Breast epithelium (tissue), 4 donors: ENCODE data around the gene BRCA2. TPM values are rescaled to one million over a fixed set of nuclear protein-coding genes. Genes with fewer than 3 reads are reported as not detected.

Experiments used
- DNase-seq, 2 donors: peaks; one replicate each; pipeline ENCODE4 v3.0.0-alpha.2; 2019; ENCODE audit warnings: low spot score in 2 of 2
- H3K27ac ChIP-seq, 2 donors: fragments of 200-600 bp; sonication (generic) in 1 of 2; one replicate each; pipeline ENCODE4 v1.5.1; 2016 to 2019; ENCODE audit warnings: mild to moderate bottlenecking in 1 of 2
- H3K27me3 ChIP-seq, 2 donors: fragments of 200-600 bp; sonication (generic) in 1 of 2; one replicate each; pipeline versions ENCODE4 v1.5.1 to v1.6.0; 2017 to 2019; ENCODE audit warnings: control low read depth in 1 of 2, mild to moderate bottlenecking in 1 of 2
- H3K36me3 ChIP-seq: fragments of 200-600 bp; one replicate; pipeline ENCODE4 v1.5.1; 2019
- H3K4me1 ChIP-seq, 2 donors: fragments of 200-600 bp; sonication (generic); one replicate each; pipeline ENCODE4 v1.5.1; 2016 to 2019; ENCODE audit warnings: control low read depth in 1 of 2
- H3K4me3 ChIP-seq, 3 donors: fragments of 200-600 bp; sonication (generic); 1 replicate in 2 of 3; 2 replicates in 1 of 3; pipeline ENCODE4 v1.5.1; 2016 to 2019; ENCODE audit warnings: mild to moderate bottlenecking in 3 of 3, moderate library complexity in 2 of 3
- H3K9me3 ChIP-seq, 2 donors: fragments of 200-600 bp; sonication (generic) in 1 of 2; one replicate each; pipeline ENCODE4 v1.5.1; 2016 to 2019; ENCODE audit warnings: control low read depth in 1 of 2
- CTCF ChIP-seq, 3 donors: fragments of 450-650 bp; IDR thresholded peaks; one replicate each; pipeline ENCODE4 v1.5.1; 2016 to 2017; ENCODE audit warnings: antibody characterized with exemption in 3 of 3, mild to moderate bottlenecking in 3 of 3, moderate library complexity in 3 of 3
- POLR2A ChIP-seq: fragments of 450-650 bp; IDR thresholded peaks from one replicate; pipeline ENCODE4 v1.6.1; 2016; ENCODE audit warnings: antibody characterized with exemption, mild to moderate bottlenecking, moderate library complexity
- POLR2AphosphoS5 ChIP-seq, 3 donors: sonication (generic); formaldehyde crosslinking; IDR thresholded peaks; one replicate each; pipeline ENCODE4 v1.6.1; 2017; ENCODE audit warnings: antibody characterized with exemption in 3 of 3
- intact Hi-C: fragments of 100-400 bp; cut with DNase I; formaldehyde crosslinking; loops from one replicate; pipeline ENCODE4 v1.15.1; 2023; ENCODE audit warnings: low total_unique reads
- total RNA-seq, 3 donors: library from RNA; depleted of rRNA; stranded (reverse); fragments of >200 nt; gene quantifications; one replicate each; pipeline ENCODE4 v1.1.0, GENCODE V29; 2016

BRCA2 gene
- total RNA-seq, 3 donors from 2014 or later: 0.98 to 3.5 (median 1.3) TPM

GRCh38 chr13:32362574-32362973 lies 47.3 kb downstream of the BRCA2 start:
- intact Hi-C loops: no loop called here
- TF ChIP-seq POLR2A (no peak), CTCF (IDR thresholded peaks at IDR 0.05) (no peak), POLR2AphosphoS5 (IDR thresholded peaks at IDR 0.05) (no peak)
- H3K27me3 ChIP-seq: no peaks in the 10 kb centered on the region
- no peak overlapping the region for H3K27ac ChIP-seq
- H3K4me1 ChIP-seq: no peaks in the 10 kb centered on the region
- H3K9me3 ChIP-seq: no peaks in the 10 kb centered on the region
- no peaks in the 10 kb centered on the region for H3K36me3 ChIP-seq
- no peak for DNase-seq
- no peak overlapping the region for H3K4me3 ChIP-seq

- Histone ChIP-seq H3K36me3 (no peaks in the 10 kb centered on the region), H3K4me1 (no peaks in the 10 kb centered on the region), H3K4me3 (no peak overlapping the region), H3K27me3 (no peaks in the 10 kb centered on the region), H3K27ac (no peak overlapping the region), H3K9me3 (no peaks in the 10 kb centered on the region)
- intact Hi-C loops: no loop called here
- TF ChIP-seq POLR2A: no peak
- no peak for TF ChIP-seq POLR2AphosphoS5 (IDR thresholded peaks at IDR 0.05)
- no peak for TF ChIP-seq CTCF (IDR thresholded peaks at IDR 0.05)
- DNase-seq: no peak
Measured at GRCh38 chr13:32370805-32371204, 55.5 kb downstream of the BRCA2 start.

- TF ChIP-seq POLR2AphosphoS5 (IDR thresholded peaks at IDR 0.05) (no peak), POLR2A (no peak), CTCF (IDR thresholded peaks at IDR 0.05) (no peak)
- Histone ChIP-seq H3K4me1 (no peaks in the 10 kb centered on the region), H3K27ac (no peak overlapping the region), H3K9me3 (no peaks in the 10 kb centered on the region), H3K4me3 (no peak overlapping the region), H3K27me3 (no peaks in the 10 kb centered on the region), H3K36me3 (no peaks in the 10 kb centered on the region)
- no peak for DNase-seq
- intact Hi-C loops: no loop called here
Measured at GRCh38 chr13:32376642-32377415, 61.5 kb downstream of the BRCA2 start.

GRCh38 chr13:32378012-32378411 lies 62.7 kb downstream of the BRCA2 start:
- Histone ChIP-seq H3K27ac (no peak overlapping the region), H3K9me3 (no peaks in the 10 kb centered on the region), H3K4me1 (no peaks in the 10 kb centered on the region), H3K36me3 (no peaks in the 10 kb centered on the region), H3K27me3 (no peaks in the 10 kb centered on the region), H3K4me3 (no peak overlapping the region)
- DNase-seq: no peak
- TF ChIP-seq POLR2AphosphoS5 (IDR thresholded peaks at IDR 0.05) (no peak), CTCF (IDR thresholded peaks at IDR 0.05) (no peak), POLR2A (no peak)
- intact Hi-C loops: no loop called here

- H3K4me1 ChIP-seq: no peaks in the 10 kb centered on the region
- H3K27ac ChIP-seq: no peak overlapping the region
- H3K36me3 ChIP-seq: no peaks in the 10 kb centered on the region
- intact Hi-C loops: no loop called here
- TF ChIP-seq POLR2A: no peak
- TF ChIP-seq CTCF (IDR thresholded peaks at IDR 0.05): peak in 1 of 3 donors; percentile 16
- no peak for TF ChIP-seq POLR2AphosphoS5 (IDR thresholded peaks at IDR 0.05)
- H3K27me3 ChIP-seq: no peaks in the 10 kb centered on the region
- no peaks in the 10 kb centered on the region for H3K9me3 ChIP-seq
- no peak overlapping the region for H3K4me3 ChIP-seq
- no peak for DNase-seq
Measured at GRCh38 chr13:32381539-32381938, 66.2 kb downstream of the BRCA2 start.
